ENCODE measurements around the gene NOLC1. TPM values are rescaled to one million over a fixed set of nuclear protein-coding genes. Genes with fewer than 3 reads are reported as not detected.

Gene NOLC1
- total RNA-seq, 1 donor from 2014 or later = 48.2 TPM

DNA sequence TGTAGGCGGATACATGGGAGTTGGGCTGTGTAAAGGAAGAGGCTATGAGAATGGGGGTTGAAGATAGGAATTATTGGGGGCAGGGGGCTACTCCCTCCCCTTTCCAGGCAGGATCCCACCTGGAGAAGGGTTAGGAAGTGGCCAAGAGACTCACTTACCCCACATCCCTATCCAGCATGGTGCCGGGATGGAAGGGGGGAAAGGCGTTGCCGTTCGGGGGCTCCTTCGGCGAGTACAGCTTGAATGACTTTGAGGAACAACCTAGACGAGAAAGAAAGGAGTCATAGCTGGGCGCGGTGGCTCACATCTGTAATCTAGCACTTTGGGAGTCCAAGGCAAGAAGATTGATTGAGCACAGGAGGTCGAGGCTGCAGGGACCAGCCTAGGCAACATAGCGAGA, 40.9 kb upstream of the NOLC1 start:
- no peaks in the 10 kb centered on the region for H3K27me3 Mint-ChIP-seq (ENCODE audit: unreplicated experiment)
- H3K27ac Mint-ChIP-seq (ENCODE audit: unreplicated experiment) = no peak overlapping the region
- H3K4me1 Mint-ChIP-seq (ENCODE audit: unreplicated experiment) = peaks cover 35% of the 10 kb centered on the region
- DNase-seq (ENCODE audit: extremely low spot score, unreplicated experiment) = no peak
- TF ChIP-seq, protein P1, sequence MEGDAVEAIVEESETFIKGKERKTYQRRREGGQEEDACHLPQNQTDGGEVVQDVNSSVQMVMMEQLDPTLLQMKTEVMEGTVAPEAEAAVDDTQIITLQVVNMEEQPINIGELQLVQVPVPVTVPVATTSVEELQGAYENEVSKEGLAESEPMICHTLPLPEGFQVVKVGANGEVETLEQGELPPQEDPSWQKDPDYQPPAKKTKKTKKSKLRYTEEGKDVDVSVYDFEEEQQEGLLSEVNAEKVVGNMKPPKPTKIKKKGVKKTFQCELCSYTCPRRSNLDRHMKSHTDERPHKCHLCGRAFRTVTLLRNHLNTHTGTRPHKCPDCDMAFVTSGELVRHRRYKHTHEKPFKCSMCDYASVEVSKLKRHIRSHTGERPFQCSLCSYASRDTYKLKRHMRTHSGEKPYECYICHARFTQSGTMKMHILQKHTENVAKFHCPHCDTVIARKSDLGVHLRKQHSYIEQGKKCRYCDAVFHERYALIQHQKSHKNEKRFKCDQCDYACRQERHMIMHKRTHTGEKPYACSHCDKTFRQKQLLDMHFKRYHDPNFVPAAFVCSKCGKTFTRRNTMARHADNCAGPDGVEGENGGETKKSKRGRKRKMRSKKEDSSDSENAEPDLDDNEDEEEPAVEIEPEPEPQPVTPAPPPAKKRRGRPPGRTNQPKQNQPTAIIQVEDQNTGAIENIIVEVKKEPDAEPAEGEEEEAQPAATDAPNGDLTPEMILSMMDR (IDR thresholded peaks at IDR 0.05) = no peak
- no peak overlapping the region for H3K4me3 Mint-ChIP-seq (ENCODE audit: unreplicated experiment)
- no peaks in the 10 kb centered on the region for H3K9me3 Mint-ChIP-seq (ENCODE audit: unreplicated experiment)
- peaks cover 33% of the 10 kb centered on the region for H3K36me3 Mint-ChIP-seq (ENCODE audit: unreplicated experiment)

DNA sequence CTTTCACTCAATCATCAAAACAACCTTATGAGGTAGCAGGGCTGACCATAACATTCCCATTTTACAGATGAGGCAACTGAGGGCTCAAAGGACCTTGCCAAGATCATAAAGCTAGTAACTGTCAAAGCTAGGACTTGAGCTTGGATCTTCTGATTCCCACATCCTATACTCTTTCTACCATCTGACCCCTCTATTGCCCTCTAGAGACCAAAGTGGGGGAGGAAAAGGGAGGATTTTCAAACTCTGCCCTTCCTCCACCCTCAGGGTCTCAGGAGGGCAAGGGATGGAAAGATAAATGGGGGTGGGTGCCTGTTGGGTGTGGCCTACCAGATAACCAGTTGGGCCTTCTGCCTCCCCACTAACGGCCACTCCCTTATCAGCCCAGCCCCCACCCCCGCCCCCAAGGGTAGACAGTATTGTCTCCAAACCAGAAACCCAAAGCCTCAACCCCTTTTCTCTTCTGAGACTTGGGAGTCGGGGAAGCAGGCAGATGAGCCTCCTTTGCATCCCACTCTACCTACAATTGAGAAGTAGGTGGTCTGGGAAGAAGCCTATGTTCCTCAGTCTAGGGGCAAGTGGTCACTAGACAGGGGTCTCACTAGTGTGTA, 39.9 kb upstream of the NOLC1 start:
- Mint-ChIP-seq H3K4me1 (ENCODE audit: unreplicated experiment) (peaks cover 44% of the 10 kb centered on the region), H3K9me3 (ENCODE audit: unreplicated experiment) (no peaks in the 10 kb centered on the region), H3K27ac (ENCODE audit: unreplicated experiment) (no peak overlapping the region), H3K27me3 (ENCODE audit: unreplicated experiment) (no peaks in the 10 kb centered on the region), H3K36me3 (ENCODE audit: unreplicated experiment) (peaks cover 33% of the 10 kb centered on the region), H3K4me3 (ENCODE audit: unreplicated experiment) (no peak overlapping the region)
- no peak for DNase-seq (ENCODE audit: extremely low spot score, unreplicated experiment)
- TF ChIP-seq, protein P1 (IDR thresholded peaks at IDR 0.05) = no peak

DNA sequence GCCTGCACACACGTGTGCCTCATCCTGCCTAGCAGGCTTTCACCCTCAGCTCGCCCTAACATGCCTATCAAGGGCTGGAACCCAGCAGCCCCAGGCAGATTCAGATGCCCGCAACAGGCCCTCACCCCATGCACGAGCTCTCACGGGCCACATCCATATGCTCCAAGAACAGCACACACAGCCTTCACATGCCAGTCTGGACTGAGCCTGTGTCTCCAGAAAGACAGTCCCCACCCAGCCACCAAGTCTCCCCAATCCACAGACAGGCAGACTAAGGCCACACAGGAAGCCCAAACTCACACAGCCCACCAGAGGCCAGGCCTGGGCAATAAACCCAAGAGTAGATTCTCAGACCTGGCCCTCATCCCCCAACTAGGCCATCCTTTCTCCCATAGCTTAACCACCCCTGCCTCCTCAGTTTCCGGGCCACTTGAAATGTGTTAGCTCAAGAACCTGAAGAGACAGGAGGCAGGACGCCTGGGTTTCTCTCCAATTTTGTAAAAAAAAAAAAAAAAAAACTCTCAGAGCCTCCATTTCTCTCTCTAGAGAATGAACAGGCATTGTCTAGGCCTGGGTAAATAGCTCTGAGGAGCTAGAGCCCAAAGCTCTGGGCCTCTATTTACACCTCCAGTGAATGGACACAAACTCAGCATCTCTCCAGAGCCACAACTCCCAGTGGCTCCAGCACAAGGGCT, 38.8 kb upstream of the NOLC1 start:
- H3K27me3 Mint-ChIP-seq (ENCODE audit: unreplicated experiment) = no peaks in the 10 kb centered on the region
- H3K27ac Mint-ChIP-seq (ENCODE audit: unreplicated experiment) = peak overlapping the region; percentile 88
- peaks cover 54% of the 10 kb centered on the region for H3K4me1 Mint-ChIP-seq (ENCODE audit: unreplicated experiment)
- peak overlapping the region; percentile 87 for H3K4me3 Mint-ChIP-seq (ENCODE audit: unreplicated experiment)
- H3K36me3 Mint-ChIP-seq (ENCODE audit: unreplicated experiment) = peaks cover 31% of the 10 kb centered on the region
- TF ChIP-seq, protein P1 (IDR thresholded peaks at IDR 0.05) = no peak
- H3K9me3 Mint-ChIP-seq (ENCODE audit: unreplicated experiment) = no peaks in the 10 kb centered on the region
- DNase-seq (ENCODE audit: extremely low spot score, unreplicated experiment) = no peak

DNA sequence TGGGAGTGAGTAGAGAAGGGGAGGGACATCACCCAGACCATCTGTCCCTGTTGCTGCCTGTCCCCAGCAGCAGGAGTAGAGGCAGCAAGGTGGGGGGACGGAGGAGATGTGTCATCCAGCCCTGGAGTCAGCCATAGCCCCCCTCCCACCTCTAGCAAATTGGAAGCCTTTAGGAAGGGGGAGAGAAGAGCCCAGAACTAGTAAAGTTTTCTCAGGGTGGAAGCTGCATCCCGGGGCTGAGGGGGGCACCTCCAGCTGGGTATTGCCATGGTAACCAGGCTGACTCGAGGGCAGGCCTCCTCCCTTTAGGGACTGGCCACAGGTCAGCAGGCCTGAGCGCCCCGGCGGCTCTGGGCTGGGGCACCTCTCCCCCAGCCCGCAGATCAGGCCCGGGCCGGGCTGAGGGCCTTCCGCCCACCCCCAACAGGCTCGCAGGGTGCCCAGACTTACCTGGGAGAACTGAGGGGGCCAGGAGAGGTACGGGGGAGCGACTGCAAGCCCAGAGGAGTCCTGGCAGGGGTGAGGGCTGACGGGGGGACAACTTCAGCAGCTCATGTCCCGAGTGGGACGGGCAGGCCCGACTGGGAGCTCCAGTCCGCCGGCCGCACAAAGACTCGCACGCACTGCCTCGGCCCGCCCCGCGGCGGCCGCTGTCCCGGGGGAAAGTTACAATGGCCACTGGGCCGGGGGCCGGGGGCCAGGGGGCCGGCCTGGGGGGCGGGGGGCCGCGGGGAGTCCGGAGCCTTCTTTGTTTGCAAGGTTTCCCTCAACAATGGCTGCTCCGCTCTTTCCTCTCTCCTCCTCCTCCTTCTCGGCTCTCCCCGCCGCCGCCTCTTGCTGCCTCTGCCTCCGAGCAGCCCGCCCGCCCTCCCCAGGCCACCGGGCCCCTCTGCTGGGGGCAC, 38.0 kb upstream of the NOLC1 start:
- Mint-ChIP-seq H3K4me3 (ENCODE audit: unreplicated experiment) (peak overlapping the region; percentile 87), H3K9me3 (ENCODE audit: unreplicated experiment) (no peaks in the 10 kb centered on the region), H3K27ac (ENCODE audit: unreplicated experiment) (peak overlapping the region; percentile 94), H3K36me3 (ENCODE audit: unreplicated experiment) (peaks cover 24% of the 10 kb centered on the region), H3K4me1 (ENCODE audit: unreplicated experiment) (peaks cover 61% of the 10 kb centered on the region), H3K27me3 (ENCODE audit: unreplicated experiment) (no peaks in the 10 kb centered on the region)
- no peak for DNase-seq (ENCODE audit: extremely low spot score, unreplicated experiment)
- TF ChIP-seq, protein P1 (IDR thresholded peaks at IDR 0.05) = no peak

Measured in osteocyte (in vitro differentiated cells).